ENCODE data around the gene KRTAP4-7.

KRTAP4-7 gene

DNA sequence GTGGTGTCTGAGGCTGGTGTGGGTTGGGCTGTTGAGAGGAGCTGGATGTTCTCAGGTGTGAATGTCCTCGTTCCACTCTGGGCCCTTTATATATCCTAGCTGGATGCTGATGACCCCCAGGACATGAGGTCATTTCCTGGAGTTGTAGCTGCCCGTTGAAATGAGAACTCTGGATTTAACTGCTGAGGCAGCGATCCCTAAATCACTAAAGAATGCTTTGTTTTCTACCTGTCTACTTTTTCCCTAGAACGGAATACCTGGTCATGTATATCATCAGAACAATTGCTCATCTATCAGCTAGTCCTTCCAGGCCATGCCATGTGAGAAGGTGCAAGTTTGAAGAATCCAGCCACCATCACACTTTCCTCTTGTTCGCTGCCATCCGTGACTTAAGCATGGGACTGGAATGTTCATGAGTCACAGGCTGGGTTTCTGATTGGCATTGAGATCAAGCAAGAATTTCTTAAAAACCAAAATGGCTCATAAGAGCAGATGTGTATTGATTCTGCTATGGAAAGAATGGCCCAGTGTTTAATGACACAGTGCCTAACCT, 23.8 kb upstream of the KRTAP4-7 start, which contains the start of gene KRTAP2-3:
TSS of gene KRTAP2-3 (minus strand) at position 63 of the 553 bp plus-strand sequence. CDS start 64 bp downstream, outside the sequence.
- no peak within 1 kb of the TSS for H3K4me2 ChIP-seq (ENCODE audit: low read length, poor library complexity, severe bottlenecking)
- peak; percentile 82 for DNase-seq
- H2BK120ac ChIP-seq (ENCODE audit: low read depth, low read length), result no peak within 1 kb of the TSS
- H4K91ac ChIP-seq (ENCODE audit: low read length), result no peak within 1 kb of the TSS
- H3K9ac ChIP-seq (ENCODE audit: low read length), result peak within 1 kb of the TSS; percentile 70
- no peak within 1 kb of the TSS for H4K8ac ChIP-seq (ENCODE audit: low read length)
- no peak within 1 kb of the TSS for H2BK12ac ChIP-seq (ENCODE audit: low read length in 2 of 2)
- H3K4me3 ChIP-seq (ENCODE audit: insufficient read depth in 1 of 2, low read depth in 1 of 2, low read length in 2 of 2), result no peak within 1 kb of the TSS
- WGBS, result 24% methylated on average over 6 of the region's 6 CpGs
- no peak within 1 kb of the TSS for H3K18ac ChIP-seq (ENCODE audit: low read depth in 1 of 2, low read length in 2 of 2)
- no peak within 1 kb of the TSS for H3K14ac ChIP-seq (ENCODE audit: low read length in 2 of 2)
- no peaks in the 10 kb centered on the region for H3K79me1 ChIP-seq (replicated peaks; ENCODE audit: low read length, poor library complexity, severe bottlenecking)
- H3K4me1 ChIP-seq (ENCODE audit: control insufficient read depth, insufficient read depth, low read depth, low read length), result peaks cover 7% of the 10 kb centered on the region
- H3K9me3 ChIP-seq (ENCODE audit: control insufficient read depth, low read length), result no peaks in the 10 kb centered on the region
- H2BK5ac ChIP-seq (ENCODE audit: low read depth, low read length, poor library complexity, severe bottlenecking), result peak within 1 kb of the TSS; percentile 5
- H2AK5ac ChIP-seq (ENCODE audit: low read length, severe bottlenecking), result peak within 1 kb of the TSS; percentile 28
- H2AFZ ChIP-seq (ENCODE audit: low read depth, low read length), result no peak within 1 kb of the TSS
- H3K27me3 ChIP-seq (ENCODE audit: control insufficient read depth in 1 of 2, insufficient read depth in 1 of 2, low read length in 2 of 2), result no peaks in the 10 kb centered on the region
- peak within 1 kb of the TSS; percentile 87 for H3K27ac ChIP-seq (ENCODE audit: low read length, poor library complexity, severe bottlenecking)
- H2BK15ac ChIP-seq (ENCODE audit: low read depth, poor library complexity, severe bottlenecking), result no peak within 1 kb of the TSS
- H3K23ac ChIP-seq (ENCODE audit: low read length in 2 of 2), result no peak within 1 kb of the TSS
- H3K4ac ChIP-seq (ENCODE audit: low read depth in 1 of 2, low read length in 2 of 2), result no peak within 1 kb of the TSS
- H3K36me3 ChIP-seq (ENCODE audit: control insufficient read depth in 1 of 2, insufficient read depth in 2 of 2, low read depth in 1 of 2, low read length in 2 of 2), result no peaks in the 10 kb centered on the region

DNA sequence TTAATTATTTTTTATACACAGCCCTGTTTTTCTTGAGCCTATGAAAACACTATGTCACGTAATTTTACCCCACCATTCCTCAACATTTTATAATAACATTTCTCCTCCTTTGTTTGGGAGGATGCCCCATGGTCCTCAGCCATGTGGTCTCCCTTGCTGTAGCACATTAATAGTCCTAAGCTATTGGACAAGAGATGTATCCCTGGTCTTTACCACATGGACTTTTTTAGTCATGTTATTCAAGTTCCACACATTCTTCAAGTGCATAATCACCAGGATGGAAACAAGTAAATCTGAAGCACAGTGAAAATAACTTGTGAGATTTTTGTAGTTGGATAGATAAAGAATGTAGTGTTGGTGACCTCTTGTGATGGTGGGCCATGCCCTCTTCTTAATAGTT, 22.0 kb upstream of the KRTAP4-7 start:
- H3K79me1 ChIP-seq (replicated peaks; ENCODE audit: low read length, poor library complexity, severe bottlenecking), result no peaks in the 10 kb centered on the region
- H3K23ac ChIP-seq (ENCODE audit: low read length in 2 of 2), result no peak overlapping the region
- H2BK12ac ChIP-seq (ENCODE audit: low read length in 2 of 2), result no peak overlapping the region
- H3K36me3 ChIP-seq (ENCODE audit: control insufficient read depth in 1 of 2, insufficient read depth in 2 of 2, low read depth in 1 of 2, low read length in 2 of 2), result no peaks in the 10 kb centered on the region
- peak overlapping the region; percentile 99 for H2BK5ac ChIP-seq (ENCODE audit: low read depth, low read length, poor library complexity, severe bottlenecking)
- no peak overlapping the region for H2AFZ ChIP-seq (ENCODE audit: low read depth, low read length)
- H3K18ac ChIP-seq (ENCODE audit: low read depth in 1 of 2, low read length in 2 of 2), result no peak overlapping the region
- peak overlapping the region; percentile 15 for H2BK120ac ChIP-seq (ENCODE audit: low read depth, low read length)
- no peak overlapping the region for H4K91ac ChIP-seq (ENCODE audit: low read length)
- peak; percentile 70 for DNase-seq
- WGBS, result 60% methylated on average over 1 of the region's 1 CpG
- H3K4me1 ChIP-seq (ENCODE audit: control insufficient read depth, insufficient read depth, low read depth, low read length), result peaks cover 9% of the 10 kb centered on the region
- no peak overlapping the region for H2AK5ac ChIP-seq (ENCODE audit: low read length, severe bottlenecking)
- H3K4ac ChIP-seq (ENCODE audit: low read depth in 1 of 2, low read length in 2 of 2), result no peak overlapping the region
- H3K14ac ChIP-seq (ENCODE audit: low read length in 2 of 2), result no peak overlapping the region
- H4K8ac ChIP-seq (ENCODE audit: low read length), result no peak overlapping the region
- no peak overlapping the region for H2BK15ac ChIP-seq (ENCODE audit: low read depth, poor library complexity, severe bottlenecking)
- H3K4me3 ChIP-seq (ENCODE audit: insufficient read depth in 1 of 2, low read depth in 1 of 2, low read length in 2 of 2), result no peak overlapping the region
- no peaks in the 10 kb centered on the region for H3K9me3 ChIP-seq (ENCODE audit: control insufficient read depth, low read length)
- no peak overlapping the region for H3K4me2 ChIP-seq (ENCODE audit: low read length, poor library complexity, severe bottlenecking)
- H3K27me3 ChIP-seq (ENCODE audit: control insufficient read depth in 1 of 2, insufficient read depth in 1 of 2, low read length in 2 of 2), result no peaks in the 10 kb centered on the region
- H3K27ac ChIP-seq (ENCODE audit: low read length, poor library complexity, severe bottlenecking), result peak overlapping the region; percentile 93
- peak overlapping the region; percentile 70 for H3K9ac ChIP-seq (ENCODE audit: low read length)

DNA sequence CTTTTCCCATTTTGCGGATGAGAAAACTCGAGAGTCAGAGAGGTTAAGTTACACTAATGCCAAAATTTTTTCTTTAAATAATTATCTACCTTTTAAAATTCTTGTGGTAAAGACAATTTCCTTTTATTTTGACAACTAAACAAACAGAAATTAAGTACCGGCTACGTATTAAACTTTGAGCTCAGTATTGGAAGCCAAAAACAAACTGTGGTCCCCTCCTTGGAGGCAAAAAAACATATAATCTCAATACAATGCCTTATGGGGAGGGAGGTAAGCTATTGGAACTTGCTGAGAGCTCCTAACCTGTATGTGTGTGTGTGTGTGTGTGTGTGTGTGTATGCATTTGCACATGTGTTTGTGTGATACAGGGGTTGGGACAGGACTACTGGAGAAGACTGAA, 20.5 kb upstream of the KRTAP4-7 start:
- H2AFZ ChIP-seq (ENCODE audit: low read depth, low read length), result no peak overlapping the region
- H3K23ac ChIP-seq (ENCODE audit: low read length in 2 of 2), result no peak overlapping the region
- no peak overlapping the region for H3K27ac ChIP-seq (ENCODE audit: low read length, poor library complexity, severe bottlenecking)

DNA sequence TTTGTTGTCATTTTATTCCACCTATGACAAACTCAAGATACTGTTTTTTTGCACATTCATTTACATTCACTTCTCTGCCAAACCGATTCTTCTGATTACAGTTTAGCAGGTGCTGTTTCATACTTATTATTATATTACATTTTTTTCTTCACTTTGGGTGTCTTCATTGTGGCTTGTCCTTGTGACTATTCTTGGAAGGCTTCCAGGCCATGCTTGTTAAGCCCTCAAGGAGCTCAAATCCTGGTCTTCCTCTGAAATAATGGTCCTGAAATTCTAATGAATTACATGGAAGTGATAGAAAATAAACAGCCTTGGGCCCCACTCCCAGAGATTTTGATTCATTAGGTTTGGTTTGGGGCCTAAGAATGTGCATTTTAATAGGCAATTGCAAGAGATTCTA, 19.6 kb upstream of the KRTAP4-7 start:
- Histone ChIP-seq H2AK5ac (ENCODE audit: low read length, severe bottlenecking) (no peak overlapping the region), H3K9ac (ENCODE audit: low read length) (no peak overlapping the region), H3K14ac (ENCODE audit: low read length in 2 of 2) (no peak overlapping the region), H3K79me1 (replicated peaks; ENCODE audit: low read length, poor library complexity, severe bottlenecking) (no peaks in the 10 kb centered on the region), H2AFZ (ENCODE audit: low read depth, low read length) (no peak overlapping the region), H2BK5ac (ENCODE audit: low read depth, low read length, poor library complexity, severe bottlenecking) (no peak overlapping the region), H2BK120ac (ENCODE audit: low read depth, low read length) (no peak overlapping the region), H3K4me1 (ENCODE audit: control insufficient read depth, insufficient read depth, low read depth, low read length) (peaks cover 7% of the 10 kb centered on the region), H2BK12ac (ENCODE audit: low read length in 2 of 2) (no peak overlapping the region), H3K23ac (ENCODE audit: low read length in 2 of 2) (no peak overlapping the region), H4K8ac (ENCODE audit: low read length) (no peak overlapping the region), H3K18ac (ENCODE audit: low read depth in 1 of 2, low read length in 2 of 2) (no peak overlapping the region), H2BK15ac (ENCODE audit: low read depth, poor library complexity, severe bottlenecking) (no peak overlapping the region), H4K91ac (ENCODE audit: low read length) (no peak overlapping the region), H3K27ac (ENCODE audit: low read length, poor library complexity, severe bottlenecking) (no peak overlapping the region), H3K9me3 (ENCODE audit: control insufficient read depth, low read length) (no peaks in the 10 kb centered on the region), H3K4ac (ENCODE audit: low read depth in 1 of 2, low read length in 2 of 2) (no peak overlapping the region), H3K4me3 (ENCODE audit: insufficient read depth in 1 of 2, low read depth in 1 of 2, low read length in 2 of 2) (no peak overlapping the region), H3K4me2 (ENCODE audit: low read length, poor library complexity, severe bottlenecking) (no peak overlapping the region), H3K27me3 (ENCODE audit: control insufficient read depth in 1 of 2, insufficient read depth in 1 of 2, low read length in 2 of 2) (no peaks in the 10 kb centered on the region), H3K36me3 (ENCODE audit: control insufficient read depth in 1 of 2, insufficient read depth in 2 of 2, low read depth in 1 of 2, low read length in 2 of 2) (no peaks in the 10 kb centered on the region)
- WGBS, result no CpG with 5 or more reads among the region's 1 CpG
- DNase-seq, result no peak

More for the DNA sequence above, 20.5 kb upstream of the KRTAP4-7 start:
- H3K4ac ChIP-seq (ENCODE audit: low read depth in 1 of 2, low read length in 2 of 2), result no peak overlapping the region
- H3K9ac ChIP-seq (ENCODE audit: low read length), result no peak overlapping the region
- H3K4me2 ChIP-seq (ENCODE audit: low read length, poor library complexity, severe bottlenecking), result no peak overlapping the region
- no peak for DNase-seq
- H3K27me3 ChIP-seq (ENCODE audit: control insufficient read depth in 1 of 2, insufficient read depth in 1 of 2, low read length in 2 of 2), result no peaks in the 10 kb centered on the region
- H4K8ac ChIP-seq (ENCODE audit: low read length), result no peak overlapping the region
- H3K4me3 ChIP-seq (ENCODE audit: insufficient read depth in 1 of 2, low read depth in 1 of 2, low read length in 2 of 2), result no peak overlapping the region
- H3K36me3 ChIP-seq (ENCODE audit: control insufficient read depth in 1 of 2, insufficient read depth in 2 of 2, low read depth in 1 of 2, low read length in 2 of 2), result no peaks in the 10 kb centered on the region
- no peak overlapping the region for H3K14ac ChIP-seq (ENCODE audit: low read length in 2 of 2)
- H2BK120ac ChIP-seq (ENCODE audit: low read depth, low read length), result no peak overlapping the region
- no peak overlapping the region for H2AK5ac ChIP-seq (ENCODE audit: low read length, severe bottlenecking)
- H2BK5ac ChIP-seq (ENCODE audit: low read depth, low read length, poor library complexity, severe bottlenecking), result no peak overlapping the region
- H3K18ac ChIP-seq (ENCODE audit: low read depth in 1 of 2, low read length in 2 of 2), result no peak overlapping the region
- H2BK15ac ChIP-seq (ENCODE audit: low read depth, poor library complexity, severe bottlenecking), result no peak overlapping the region
- peaks cover 9% of the 10 kb centered on the region for H3K4me1 ChIP-seq (ENCODE audit: control insufficient read depth, insufficient read depth, low read depth, low read length)
- no peak overlapping the region for H2BK12ac ChIP-seq (ENCODE audit: low read length in 2 of 2)
- 80% methylated on average over 2 of the region's 4 CpGs for WGBS
- no peak overlapping the region for H4K91ac ChIP-seq (ENCODE audit: low read length)
- H3K9me3 ChIP-seq (ENCODE audit: control insufficient read depth, low read length), result no peaks in the 10 kb centered on the region
- no peaks in the 10 kb centered on the region for H3K79me1 ChIP-seq (replicated peaks; ENCODE audit: low read length, poor library complexity, severe bottlenecking)

Measured in mesenchymal stem cell (in vitro differentiated cells and primary cell).